CMK (cell line): Measurements from ENCODE around the gene ART3.

Experiments
- DNase-seq: peaks from one replicate; pipeline ENCODE4 v3.0.0-alpha.2; 2010; ENCODE audit warnings: low read depth

Gene ART3

GRCh38 chr4:76072760-76073159 lies 1.7 kb upstream of the ART3 start:
- DNase-seq: no peak

GRCh38 chr4:76074993-76075600 lies 588 bp downstream of the ART3 start:
- DNase-seq: no peak

GRCh38 chr4:76078033-76078613 lies 3.6 kb downstream of the ART3 start:
- no peak for DNase-seq

- DNase-seq: no peak
Observed at GRCh38 chr4:76083386-76083988, 9.0 kb downstream of the ART3 start.

- no peak for DNase-seq
Observed at GRCh38 chr4:76084542-76084941, 10.0 kb downstream of the ART3 start.

- DNase-seq: peak; percentile 22
Observed at GRCh38 chr4:76087007-76087769, 12.7 kb downstream of the ART3 start.

GRCh38 chr4:76088719-76089118 lies 14.2 kb downstream of the ART3 start:
- no peak for DNase-seq

- peak; percentile 77 for DNase-seq
Observed at GRCh38 chr4:76090241-76090691, 15.8 kb downstream of the ART3 start.

- DNase-seq: no peak
Observed at GRCh38 chr4:76091052-76091451, 16.5 kb downstream of the ART3 start.

GRCh38 chr4:76095568-76095967 lies 21.1 kb downstream of the ART3 start:
- DNase-seq: no peak

GRCh38 chr4:76096076-76096475 lies 21.6 kb downstream of the ART3 start:
- DNase-seq: no peak

- DNase-seq: no peak
Observed at GRCh38 chr4:76105652-76106051, 31.1 kb downstream of the ART3 start.

- DNase-seq: no peak
Observed at GRCh38 chr4:76106442-76106841, 31.9 kb downstream of the ART3 start.

- no peak for DNase-seq
Observed at GRCh38 chr4:76108467-76109181, 34.1 kb downstream of the ART3 start.

GRCh38 chr4:76116821-76117220 lies 42.3 kb downstream of the ART3 start:
- DNase-seq: no peak

GRCh38 chr4:76117536-76117935 lies 43.0 kb downstream of the ART3 start:
- DNase-seq: no peak

GRCh38 chr4:76120199-76120598 lies 45.7 kb downstream of the ART3 start:
- DNase-seq: no peak

GRCh38 chr4:76125816-76126215 lies 51.3 kb downstream of the ART3 start:
- no peak for DNase-seq

GRCh38 chr4:76127754-76128153 lies 53.2 kb downstream of the ART3 start:
- no peak for DNase-seq

- DNase-seq: no peak
Observed at GRCh38 chr4:76141241-76141640, 66.7 kb downstream of the ART3 start.

- no peak for DNase-seq
Observed at GRCh38 chr4:76144546-76144945, 70.0 kb downstream of the ART3 start.

- peak; percentile 54 for DNase-seq
Observed at GRCh38 chr4:76147454-76148141, 73.1 kb downstream of the ART3 start.
